ENCODE measurements around the gene ZNF778. TPM values are rescaled to one million over a fixed set of nuclear protein-coding genes. Genes with fewer than 3 reads are reported as not detected.

Gene ZNF778
- total RNA-seq, 2 experiments from 2014 or later, result 4.9 to 7.4 TPM

DNA sequence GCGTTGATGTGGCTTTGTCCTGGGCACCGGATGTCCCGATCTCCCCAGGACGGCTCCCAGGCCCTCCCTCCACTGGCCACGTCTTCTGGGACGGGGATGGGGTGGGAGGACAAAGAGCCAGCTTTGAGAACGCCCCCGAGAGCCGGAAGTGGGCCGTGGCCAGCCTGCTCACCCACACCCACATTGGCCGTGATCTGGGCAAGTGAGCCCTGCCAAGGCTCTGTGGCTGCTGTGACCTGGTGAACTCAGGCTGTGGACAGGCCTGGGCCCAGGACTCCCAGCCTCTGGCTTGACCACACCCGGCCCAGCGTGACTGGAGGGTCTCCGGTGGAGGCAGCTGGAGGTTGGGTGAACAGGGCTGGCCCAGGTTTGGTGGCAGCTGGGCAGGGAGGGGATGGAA is 42.6 kb upstream of the ZNF778 start:
- Mint-ChIP-seq H3K36me3 (ENCODE audit: low read depth) (no peaks in the 10 kb centered on the region), H3K9me3 (ENCODE audit: insufficient read depth) (no peaks in the 10 kb centered on the region), H3K4me3 (no peak overlapping the region), H3K4me1 (ENCODE audit: low read depth) (peaks cover 11% of the 10 kb centered on the region), H3K27ac (no peak overlapping the region), H3K27me3 (ENCODE audit: low read depth) (peaks cover 5% of the 10 kb centered on the region)
- DNase-seq (no peak), ATAC-seq (no peak)
- CTCF ChIA-PET, result no interaction called here
- POLR2A ChIA-PET, result no interaction called here

DNA sequence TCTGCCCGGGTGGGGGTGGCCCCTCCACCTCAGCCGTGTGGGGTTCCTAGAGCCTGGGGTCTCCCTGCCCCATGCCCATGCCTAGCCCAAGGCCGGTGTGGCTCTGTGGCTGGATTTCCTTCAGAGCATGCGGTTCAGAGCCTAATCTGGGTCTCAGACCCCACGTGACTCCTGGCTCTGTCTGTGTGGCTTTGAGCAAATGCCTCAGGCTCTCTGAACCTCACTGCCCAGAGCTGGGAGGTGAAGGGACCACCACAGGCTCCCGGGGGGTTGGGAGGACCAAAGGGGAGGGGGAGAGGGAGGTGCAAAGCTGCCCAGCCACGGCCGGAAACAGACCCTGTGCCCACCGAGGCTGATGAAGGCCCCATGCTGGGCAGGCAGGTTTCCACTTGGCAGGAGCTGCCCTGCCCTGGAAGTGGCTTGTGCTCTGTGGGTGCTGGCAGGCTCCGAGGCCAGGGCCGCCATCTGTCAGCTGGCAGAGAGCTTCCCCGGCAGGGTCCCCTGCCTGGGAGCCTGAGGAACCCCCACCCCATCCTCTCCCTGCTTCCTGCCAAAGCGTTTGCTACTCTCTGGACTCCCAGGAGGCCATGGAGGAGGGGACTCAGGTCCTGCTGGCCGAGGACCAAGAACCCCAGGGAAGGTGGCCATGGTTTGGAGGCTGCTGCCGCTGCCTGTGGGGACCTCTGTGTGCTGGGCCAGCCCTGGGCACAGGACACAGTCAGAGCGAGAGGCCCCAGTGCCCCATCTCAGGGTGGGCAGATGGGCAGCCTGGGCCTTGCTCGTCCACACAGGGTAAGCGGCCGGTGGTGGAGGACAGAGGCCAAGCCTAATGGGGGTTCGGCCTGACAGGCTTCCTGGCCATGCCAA is 42.0 kb upstream of the ZNF778 start:
- ChIA-PET CTCF (no interaction called here), POLR2A (no interaction called here)
- H3K27me3 Mint-ChIP-seq (ENCODE audit: low read depth), result peaks cover 4% of the 10 kb centered on the region
- no peaks in the 10 kb centered on the region for H3K9me3 Mint-ChIP-seq (ENCODE audit: insufficient read depth)
- H3K4me3 Mint-ChIP-seq, result no peak overlapping the region
- H3K27ac Mint-ChIP-seq, result no peak overlapping the region
- ATAC-seq (no peak), DNase-seq (no peak)
- peaks cover 5% of the 10 kb centered on the region for H3K4me1 Mint-ChIP-seq (ENCODE audit: low read depth)
- no peaks in the 10 kb centered on the region for H3K36me3 Mint-ChIP-seq (ENCODE audit: low read depth)

DNA sequence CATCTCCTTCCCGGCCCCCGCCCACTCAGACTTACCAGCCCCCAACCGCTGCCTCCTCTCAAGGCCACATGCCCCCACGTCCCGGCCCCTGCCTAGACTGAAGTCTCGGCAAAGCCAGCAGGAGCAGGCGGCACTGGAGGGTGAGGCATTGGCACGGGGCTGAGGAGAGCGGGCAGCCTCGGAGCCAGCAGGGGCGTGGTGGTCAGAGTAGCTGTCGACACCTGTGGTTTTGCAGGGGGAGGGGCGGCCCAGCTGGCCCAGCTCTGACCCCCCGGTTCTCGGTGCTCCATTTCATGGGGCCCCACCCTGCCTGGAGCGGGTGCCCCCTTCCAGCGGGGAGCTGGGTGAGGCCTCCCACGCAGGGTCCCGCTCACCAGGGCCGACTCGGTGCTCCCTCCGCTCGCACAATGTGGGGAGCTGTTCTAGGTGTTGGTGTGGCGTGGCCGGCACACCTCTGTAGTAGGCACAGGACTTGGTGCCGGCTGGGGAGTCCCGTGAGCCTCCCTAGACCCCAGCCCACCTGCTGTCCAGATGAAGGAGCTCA is 41.3 kb upstream of the ZNF778 start:
- no peak overlapping the region for H3K4me3 Mint-ChIP-seq

DNA sequence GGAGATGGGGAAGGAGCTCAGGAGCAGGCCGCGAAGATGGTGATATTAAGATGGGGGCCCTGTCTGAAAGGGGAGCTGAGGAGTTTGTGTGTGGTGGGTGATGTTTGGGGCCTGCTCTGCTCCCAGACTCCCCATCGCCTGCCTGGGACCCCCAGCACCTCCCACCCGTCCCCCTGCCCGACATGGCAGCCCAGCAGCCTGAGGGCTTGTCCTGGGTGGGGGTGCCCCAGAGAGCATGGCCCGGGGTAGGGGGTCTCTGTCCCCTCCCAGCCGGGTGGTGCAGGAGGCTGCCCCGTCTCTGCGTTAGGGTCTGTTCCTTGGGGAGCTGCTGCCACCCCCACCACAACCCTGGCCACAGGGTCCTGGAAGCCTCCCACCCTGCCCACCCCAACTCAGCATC is 40.8 kb upstream of the ZNF778 start:
- no peak overlapping the region for H3K27ac Mint-ChIP-seq
- H3K4me3 Mint-ChIP-seq, result no peak overlapping the region
- no peak for ATAC-seq
- H3K9me3 Mint-ChIP-seq (ENCODE audit: insufficient read depth), result no peaks in the 10 kb centered on the region
- H3K27me3 Mint-ChIP-seq (ENCODE audit: low read depth), result no peaks in the 10 kb centered on the region
- CTCF ChIA-PET, result no interaction called here
- peaks cover under 1% of the 10 kb centered on the region for H3K4me1 Mint-ChIP-seq (ENCODE audit: low read depth)
- no peaks in the 10 kb centered on the region for H3K36me3 Mint-ChIP-seq (ENCODE audit: low read depth)
- DNase-seq, result no peak
- POLR2A ChIA-PET, result interaction anchor here (0.6 kb wide), 1 partner anchor 393 kb away, joined by 3 read pairs; no protein-coding TSS in a partner anchor

More for the DNA sequence above, 41.3 kb upstream of the ZNF778 start:
- Mint-ChIP-seq H3K27me3 (ENCODE audit: low read depth) (no peaks in the 10 kb centered on the region), H3K4me1 (ENCODE audit: low read depth) (no peaks in the 10 kb centered on the region), H3K36me3 (ENCODE audit: low read depth) (no peaks in the 10 kb centered on the region), H3K27ac (no peak overlapping the region), H3K9me3 (ENCODE audit: insufficient read depth) (no peaks in the 10 kb centered on the region)
- no peak for DNase-seq
- ATAC-seq, result no peak
- ChIA-PET CTCF (no interaction called here), POLR2A (interaction anchor here (0.6 kb wide), 1 partner anchor 393 kb away, joined by 3 read pairs; no protein-coding TSS in a partner anchor)

DNA sequence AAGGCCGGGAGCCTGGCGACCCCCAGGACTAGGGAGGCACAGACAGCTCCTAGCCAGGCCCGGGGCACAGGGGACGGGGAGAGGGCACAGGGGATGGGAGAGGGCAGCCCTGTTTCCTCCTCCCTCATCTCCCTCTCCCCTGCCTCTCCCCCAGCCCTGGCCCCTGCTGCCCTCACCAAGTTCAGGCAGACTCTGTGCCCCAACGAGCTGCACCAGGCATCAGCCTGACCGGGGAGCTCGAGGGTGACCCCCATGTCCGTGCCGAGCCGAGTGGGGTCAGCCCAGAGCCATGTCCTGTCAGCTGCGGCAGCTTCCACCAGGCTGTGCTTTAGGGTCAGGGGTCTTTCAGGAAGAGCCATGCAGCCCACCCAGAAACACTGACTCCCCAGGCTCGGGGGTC is 40.0 kb upstream of the ZNF778 start:
- H3K4me1 Mint-ChIP-seq (ENCODE audit: low read depth), result peaks cover 2% of the 10 kb centered on the region
- H3K27me3 Mint-ChIP-seq (ENCODE audit: low read depth), result no peaks in the 10 kb centered on the region
- no peaks in the 10 kb centered on the region for H3K9me3 Mint-ChIP-seq (ENCODE audit: insufficient read depth)
- ChIA-PET CTCF (no interaction called here), POLR2A (no interaction called here)
- ATAC-seq, result no peak
- DNase-seq, result no peak
- no peak overlapping the region for H3K4me3 Mint-ChIP-seq
- H3K36me3 Mint-ChIP-seq (ENCODE audit: low read depth), result no peaks in the 10 kb centered on the region
- no peak overlapping the region for H3K27ac Mint-ChIP-seq

DNA sequence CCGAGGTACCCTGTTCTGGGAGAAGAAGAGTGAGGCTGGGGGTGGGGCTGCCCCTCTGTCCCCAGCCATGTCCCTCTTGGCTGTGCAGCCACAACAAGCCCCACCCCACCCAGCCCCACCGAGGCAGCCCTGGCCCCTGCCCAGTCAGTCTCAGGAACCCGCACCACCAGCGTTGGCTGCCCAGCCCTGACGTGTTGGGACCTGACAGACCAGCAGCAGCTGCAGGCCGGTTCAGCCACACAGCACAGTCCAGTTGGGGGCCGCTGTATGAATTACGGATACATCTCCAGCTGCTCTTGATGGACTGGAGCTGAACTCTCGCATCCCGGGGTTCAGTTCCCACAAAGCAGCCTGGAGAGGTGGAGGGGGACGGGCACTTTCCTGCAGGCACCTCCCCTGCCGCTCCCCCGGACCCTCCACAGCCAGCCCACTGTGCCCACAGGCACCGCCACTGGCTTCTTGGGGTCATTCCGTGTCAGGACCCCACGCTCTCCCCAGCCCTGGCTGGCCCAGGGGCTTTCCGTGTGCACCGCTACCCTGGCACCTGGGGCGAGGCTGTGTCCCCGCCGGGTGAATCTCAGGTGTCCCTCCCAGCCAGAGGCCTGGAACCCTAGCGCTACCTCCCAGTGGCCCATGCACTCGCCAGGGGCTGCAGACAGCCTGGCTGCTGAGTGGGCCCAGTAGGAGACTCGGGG is 38.9 kb upstream of the ZNF778 start:
- H3K36me3 Mint-ChIP-seq (ENCODE audit: low read depth), result no peaks in the 10 kb centered on the region
- ATAC-seq (no peak), DNase-seq (no peak)
- ChIA-PET CTCF (no interaction called here), POLR2A (no interaction called here)
- no peaks in the 10 kb centered on the region for H3K27me3 Mint-ChIP-seq (ENCODE audit: low read depth)
- H3K9me3 Mint-ChIP-seq (ENCODE audit: insufficient read depth), result no peaks in the 10 kb centered on the region
- H3K4me1 Mint-ChIP-seq (ENCODE audit: low read depth), result peaks cover 5% of the 10 kb centered on the region
- H3K4me3 Mint-ChIP-seq, result no peak overlapping the region
- H3K27ac Mint-ChIP-seq, result no peak overlapping the region

DNA sequence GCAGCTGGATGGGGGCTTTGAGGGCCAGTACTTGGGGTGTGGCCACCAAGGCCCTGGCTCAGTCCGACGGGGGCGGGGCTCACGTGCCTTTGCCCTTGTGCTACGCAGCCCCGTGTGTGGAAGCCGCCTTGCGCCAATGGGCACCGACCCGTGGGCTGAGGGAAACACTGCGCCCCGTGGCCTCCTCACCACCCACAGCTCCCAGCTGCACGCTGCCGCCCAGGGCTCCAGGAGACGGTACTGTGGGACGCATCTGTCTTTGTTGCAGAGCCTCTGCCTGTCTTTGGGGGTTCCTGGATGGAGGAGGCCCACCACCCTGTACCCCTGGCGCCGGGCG is 38.4 kb upstream of the ZNF778 start:
- ChIA-PET CTCF (no interaction called here), POLR2A (interaction anchor here (0.6 kb wide), 1 partner anchor 68 kb away, joined by 3 read pairs; no protein-coding TSS in a partner anchor)
- Mint-ChIP-seq H3K4me1 (ENCODE audit: low read depth) (peaks cover 5% of the 10 kb centered on the region), H3K27me3 (ENCODE audit: low read depth) (no peaks in the 10 kb centered on the region), H3K36me3 (ENCODE audit: low read depth) (no peaks in the 10 kb centered on the region), H3K27ac (no peak overlapping the region), H3K4me3 (no peak overlapping the region), H3K9me3 (ENCODE audit: insufficient read depth) (no peaks in the 10 kb centered on the region)
- no peak for DNase-seq
- no peak for ATAC-seq

DNA sequence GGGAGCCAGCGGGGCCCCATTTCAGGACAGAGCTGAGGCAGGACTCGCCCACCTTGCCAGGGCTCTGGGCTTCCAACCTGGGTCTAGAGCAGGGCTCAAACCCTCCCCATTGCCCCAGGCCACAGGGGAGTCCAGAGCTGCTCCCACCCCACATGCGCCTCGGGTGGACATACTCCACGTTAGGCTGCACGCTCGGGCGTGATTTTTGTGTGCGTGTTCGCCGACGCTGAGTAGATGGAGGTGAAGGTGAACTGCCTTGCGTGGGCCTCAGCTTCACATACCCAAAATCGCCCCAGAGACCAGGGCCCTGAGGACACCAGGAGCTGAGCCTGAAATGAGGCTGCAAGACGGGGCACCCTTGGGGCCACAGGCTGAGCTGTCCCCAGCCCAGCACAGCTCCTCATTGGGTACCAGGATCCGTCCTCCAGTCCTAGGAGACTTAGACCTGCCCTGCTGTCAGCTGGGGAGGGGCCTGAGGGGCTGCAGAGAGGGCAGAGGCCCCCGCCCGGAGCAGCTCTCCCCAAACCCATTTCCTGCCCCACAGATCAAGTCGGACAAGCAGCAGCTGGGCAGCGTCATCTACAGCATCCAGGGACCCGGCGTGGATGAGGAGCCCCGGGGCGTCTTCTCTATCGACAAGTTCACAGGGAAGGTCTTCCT is 37.7 kb upstream of the ZNF778 start:
- POLR2A ChIA-PET, result interaction anchor here (0.6 kb wide), 1 partner anchor 67 kb away, joined by 3 read pairs; no protein-coding TSS in a partner anchor

DNA sequence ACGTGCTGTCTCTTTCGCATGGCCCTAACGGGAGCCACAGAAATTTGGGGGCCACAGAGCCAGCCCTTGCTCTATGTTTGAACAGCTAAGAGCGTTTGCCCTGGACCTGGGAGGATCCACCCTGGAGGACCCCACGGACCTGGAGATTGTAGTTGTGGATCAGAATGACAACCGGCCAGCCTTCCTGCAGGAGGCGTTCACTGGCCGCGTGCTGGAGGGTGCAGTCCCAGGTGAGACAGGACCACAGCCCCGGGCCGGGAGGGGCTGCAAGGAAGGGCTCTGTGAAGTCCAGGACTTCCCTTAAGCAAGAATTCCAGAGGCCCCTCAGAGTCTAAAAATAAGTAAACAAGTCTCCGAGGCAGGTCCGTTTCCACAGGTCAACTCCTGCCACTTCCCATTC is 34.0 kb upstream of the ZNF778 start:
- DNase-seq (no peak), ATAC-seq (no peak)
- Mint-ChIP-seq H3K4me3 (no peak overlapping the region), H3K4me1 (ENCODE audit: low read depth) (peaks cover 5% of the 10 kb centered on the region), H3K36me3 (ENCODE audit: low read depth) (no peaks in the 10 kb centered on the region), H3K27me3 (ENCODE audit: low read depth) (no peaks in the 10 kb centered on the region), H3K27ac (no peak overlapping the region), H3K9me3 (ENCODE audit: insufficient read depth) (no peaks in the 10 kb centered on the region)
- ChIA-PET POLR2A (no interaction called here), CTCF (no interaction called here)

More for the DNA sequence above, 37.7 kb upstream of the ZNF778 start:
- H3K4me1 Mint-ChIP-seq (ENCODE audit: low read depth), result peaks cover 5% of the 10 kb centered on the region
- H3K4me3 Mint-ChIP-seq, result no peak overlapping the region
- CTCF ChIA-PET, result no interaction called here
- ATAC-seq (no peak), DNase-seq (no peak)
- no peaks in the 10 kb centered on the region for H3K36me3 Mint-ChIP-seq (ENCODE audit: low read depth)
- no peaks in the 10 kb centered on the region for H3K27me3 Mint-ChIP-seq (ENCODE audit: low read depth)
- no peak overlapping the region for H3K27ac Mint-ChIP-seq
- no peaks in the 10 kb centered on the region for H3K9me3 Mint-ChIP-seq (ENCODE audit: insufficient read depth)

DNA sequence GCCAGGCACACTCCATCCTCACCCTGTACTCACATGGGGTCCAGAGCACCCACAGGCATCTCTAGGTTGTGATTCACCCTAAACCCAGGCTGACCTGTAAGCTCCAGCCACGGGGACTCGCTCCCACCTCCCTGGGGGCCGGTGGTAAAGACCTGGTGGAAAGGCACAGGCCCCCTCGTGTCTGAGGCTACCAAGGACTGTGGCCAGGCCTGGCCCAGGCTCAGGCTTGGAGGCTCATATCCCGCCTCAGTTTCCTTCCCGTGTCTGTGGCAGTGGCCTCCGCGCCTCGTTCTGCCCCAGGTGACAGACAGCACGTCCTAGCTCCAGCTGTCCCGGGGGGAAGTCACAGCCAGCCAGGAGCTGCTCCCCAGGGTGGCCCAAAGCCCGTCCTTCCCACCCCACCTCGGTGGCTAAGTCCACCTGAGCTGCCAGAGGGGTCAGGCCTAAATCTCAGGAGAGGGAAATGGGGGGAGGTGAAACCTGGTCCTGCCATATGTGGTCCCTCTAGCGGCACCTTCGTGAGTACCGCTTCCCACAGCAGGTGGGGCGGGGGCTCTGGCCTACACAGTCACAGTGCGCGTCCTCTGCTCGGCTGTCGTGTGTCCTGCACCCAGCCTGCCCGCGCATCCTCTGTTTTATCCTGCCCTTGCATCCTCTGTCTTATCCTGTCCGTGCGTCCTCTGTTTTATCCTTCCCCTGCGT is 33.4 kb upstream of the ZNF778 start:
- Mint-ChIP-seq H3K9me3 (ENCODE audit: insufficient read depth) (no peaks in the 10 kb centered on the region), H3K27ac (no peak overlapping the region), H3K4me3 (no peak overlapping the region), H3K36me3 (ENCODE audit: low read depth) (no peaks in the 10 kb centered on the region), H3K27me3 (ENCODE audit: low read depth) (no peaks in the 10 kb centered on the region), H3K4me1 (ENCODE audit: low read depth) (peaks cover 5% of the 10 kb centered on the region)
- DNase-seq (no peak), ATAC-seq (no peak)
- POLR2A ChIA-PET, result no interaction called here
- CTCF ChIA-PET, result no interaction called here

DNA sequence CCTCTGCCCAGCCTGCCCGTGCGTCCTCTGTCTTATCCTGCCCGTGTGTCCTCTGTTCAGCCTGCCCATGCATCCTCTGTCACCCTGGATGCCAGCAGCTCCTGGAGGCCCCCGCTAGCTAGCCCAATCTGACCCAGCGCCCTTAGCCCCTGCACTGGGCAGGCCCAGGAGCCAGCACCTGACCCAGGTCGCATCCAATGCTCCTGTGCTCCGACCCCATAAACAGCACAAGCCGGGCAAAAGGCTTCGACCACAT is 32.9 kb upstream of the ZNF778 start:
- DNase-seq (no peak), ATAC-seq (no peak)
- Mint-ChIP-seq H3K4me3 (no peak overlapping the region), H3K27me3 (ENCODE audit: low read depth) (no peaks in the 10 kb centered on the region), H3K4me1 (ENCODE audit: low read depth) (peaks cover 5% of the 10 kb centered on the region), H3K9me3 (ENCODE audit: insufficient read depth) (no peaks in the 10 kb centered on the region), H3K36me3 (ENCODE audit: low read depth) (no peaks in the 10 kb centered on the region), H3K27ac (no peak overlapping the region)
- CTCF ChIA-PET, result no interaction called here
- POLR2A ChIA-PET, result no interaction called here
